IMR-90 (cell line): ENCODE measurements around the gene NEAT1. TPM values are rescaled to one million over a fixed set of nuclear protein-coding genes. Genes with fewer than 3 reads are reported as not detected.
A peak's percentile ranks its signal among the peaks of the same experiment; 100 is the strongest.

Experiments used
- ATAC-seq: fragments of 200-7000 bp; cut with Tn5 transposase; 2 replicates; pipeline ENCODE4 v1.9.1; 2020; ENCODE audit warnings: low read depth, mild to moderate bottlenecking, moderate library complexity
- BruUV-seq: library from RNA; stranded (reverse); fragments of 400-500 nt; replicated peaks from 2 replicates; lab custom pipeline; 2021; lab: Mats Ljungman, UMichigan
- CTCF ChIA-PET: fragments of 300-600 bp; formaldehyde crosslinking; extraction: SDS; loops from one replicate; lab custom pipeline; 2021; ENCODE audit warnings: antibody characterized with exemption; lab: Yijun Ruan, JAX
- POLR2A ChIA-PET: fragments of 300-600 bp; sonication (Branson Sonifier 250); formaldehyde crosslinking; loops from one replicate; lab custom pipeline; 2022; ENCODE audit warnings: antibody characterized with exemption; ENCODE audit not compliant: unreplicated experiment; lab: Charles Lee
- DNase-seq: peaks from one replicate; pipeline ENCODE4 v3.0.0; 2013
- H2AFZ ChIP-seq: replicated peaks from 2 replicates; pipeline ENCODE3; 2013; ENCODE audit warnings: low read length, mild to moderate bottlenecking; ENCODE audit not compliant: poor library complexity
- H2AK5ac ChIP-seq: 2 replicates; pipeline ENCODE4 v1.6.1; 2013; ENCODE audit warnings: low read depth, low read length, inconsistent platforms
- H2AK9ac ChIP-seq: replicated peaks from 2 replicates; pipeline ENCODE3; 2013; ENCODE audit warnings: mild to moderate bottlenecking, low read depth, low read length, moderate library complexity; ENCODE audit not compliant: poor library complexity
- H2BK120ac ChIP-seq: 2 replicates; pipeline ENCODE4 v1.6.1; 2013; ENCODE audit warnings: low read depth, low read length, inconsistent platforms
- H2BK15ac ChIP-seq: 3 replicates; pipeline ENCODE4 v1.6.1; 2013; ENCODE audit warnings: low read depth, low read length, inconsistent platforms
- H2BK20ac ChIP-seq: 2 replicates; pipeline ENCODE4 v1.6.1; 2013; ENCODE audit warnings: low read depth, mild to moderate bottlenecking, inconsistent platforms, low read length, moderate library complexity
- H2BK5ac ChIP-seq: 2 replicates; pipeline ENCODE4 v1.6.1; 2013; ENCODE audit warnings: mild to moderate bottlenecking, low read depth, low read length, inconsistent platforms; ENCODE audit not compliant: poor library complexity, severe bottlenecking
- H3K14ac ChIP-seq: replicated peaks from 2 replicates; pipeline ENCODE4 v1.6.1; 2013; ENCODE audit warnings: low read depth, low read length, inconsistent platforms
- H3K18ac ChIP-seq: 2 replicates; pipeline ENCODE4 v1.6.1; 2013; ENCODE audit warnings: low read depth, low read length, control low read depth
- H3K23ac ChIP-seq: 2 replicates; pipeline ENCODE4 v1.6.1; 2013; ENCODE audit warnings: low read depth, low read length, inconsistent platforms
- H3K27ac ChIP-seq: 2 replicates; pipeline ENCODE4 v1.5.1; 2013; ENCODE audit warnings: mild to moderate bottlenecking, control low read depth, low read length; ENCODE audit not compliant: insufficient read depth
- H3K27me3 ChIP-seq: 2 replicates; pipeline ENCODE4 v1.6.1; 2013; ENCODE audit warnings: low read length; ENCODE audit not compliant: control insufficient read depth, insufficient read depth
- H3K36me3 ChIP-seq: 2 replicates; pipeline ENCODE4 v1.6.1; 2013; ENCODE audit warnings: low read length, mixed read lengths; ENCODE audit not compliant: control insufficient read depth, insufficient read depth
- H3K4ac ChIP-seq: 2 replicates; pipeline ENCODE4 v1.6.1; 2013; ENCODE audit warnings: low read depth, low read length, inconsistent platforms
- H3K4me1 ChIP-seq: 2 replicates; pipeline ENCODE4 v1.6.1; 2013; ENCODE audit warnings: low read length, mixed read lengths; ENCODE audit not compliant: control insufficient read depth, insufficient read depth
- H3K4me2 ChIP-seq: 2 replicates; pipeline ENCODE4 v1.6.1; 2013; ENCODE audit warnings: low read depth, mild to moderate bottlenecking, control low read depth, low read length, moderate library complexity
- H3K4me3 ChIP-seq: 2 replicates; pipeline ENCODE4 v1.5.1; 2013; ENCODE audit warnings: low read depth, mild to moderate bottlenecking, control low read depth, low read length, moderate library complexity; ENCODE audit not compliant: insufficient read depth
- H3K56ac ChIP-seq: 2 replicates; pipeline ENCODE4 v1.6.1; 2013; ENCODE audit warnings: low read length, inconsistent platforms; ENCODE audit not compliant: insufficient read depth; ENCODE audit errors: extremely low read depth
- H3K79me1 ChIP-seq, 2 experiments: 2 replicates each; pipeline ENCODE4 v1.6.1; 2013; ENCODE audit warnings: low read length in 2 of 2, inconsistent platforms in 1 of 2, low read depth in 1 of 2
- H3K9ac ChIP-seq: 2 replicates; pipeline ENCODE4 v1.6.1; 2013; ENCODE audit warnings: low read depth, low read length, control low read depth
- H3K9me1 ChIP-seq: 2 replicates; pipeline ENCODE4 v1.6.1; 2013; ENCODE audit warnings: low read length, inconsistent platforms; ENCODE audit not compliant: insufficient read depth
- H3K9me3 ChIP-seq: 2 replicates; pipeline ENCODE4 v1.6.1; 2013; ENCODE audit warnings: low read length; ENCODE audit not compliant: control insufficient read depth, insufficient read depth
- H4K20me1 ChIP-seq: 2 replicates; pipeline ENCODE4 v1.6.1; 2013; ENCODE audit warnings: low read length, inconsistent platforms; ENCODE audit not compliant: insufficient read depth
- H4K5ac ChIP-seq: 2 replicates; pipeline ENCODE4 v1.6.1; 2013; ENCODE audit warnings: mild to moderate bottlenecking, low read depth, low read length, control low read depth
- H4K8ac ChIP-seq, 2 experiments: 2 replicates each; pipeline ENCODE4 v1.6.1; 2013; ENCODE audit warnings: low read depth in 2 of 2, low read length in 2 of 2, control low read depth in 1 of 2, inconsistent platforms in 1 of 2
- H4K91ac ChIP-seq: 2 replicates; pipeline ENCODE4 v1.6.1; 2013; ENCODE audit warnings: low read depth, low read length, inconsistent platforms; ENCODE audit not compliant: insufficient read depth
- CEBPB ChIP-seq: IDR thresholded peaks from 2 replicates; pipeline ENCODE4 v1.6.1; 2012; ENCODE audit warnings: low read depth, low read length, improper control_type of control experiment
- CTCF ChIP-seq: conservative IDR thresholded peaks from 2 replicates; pipeline ENCODE4 v1.5.1; 2012; ENCODE audit warnings: mild to moderate bottlenecking, low read depth, low read length, improper control_type of control experiment
- ELK1 ChIP-seq: fragments of 150-350 bp; IDR thresholded peaks from 2 replicates; pipeline ENCODE4 v1.6.1; 2016; ENCODE audit warnings: low read depth, mild to moderate bottlenecking, low read length, moderate library complexity, borderline replicate concordance
- FOS ChIP-seq: fragments of 150-350 bp; IDR thresholded peaks from 2 replicates; pipeline ENCODE4 v1.6.1; 2016; ENCODE audit warnings: low read depth, low read length
- MAFK ChIP-seq: IDR thresholded peaks from 2 replicates; pipeline ENCODE4 v1.6.1; 2012; ENCODE audit warnings: low read depth, low read length, improper control_type of control experiment
- MAZ ChIP-seq: IDR thresholded peaks from 2 replicates; pipeline ENCODE4 v1.6.1; 2012; ENCODE audit warnings: low read depth, mild to moderate bottlenecking, low read length, improper control_type of control experiment, moderate library complexity, borderline replicate concordance
- MXI1 ChIP-seq: IDR thresholded peaks from 2 replicates; pipeline ENCODE4 v1.6.1; 2012; ENCODE audit warnings: low read depth, mild to moderate bottlenecking, low read length, moderate library complexity, borderline replicate concordance
- NFE2L2 ChIP-seq: fragments of 150-350 bp; IDR thresholded peaks from 2 replicates; pipeline ENCODE4 v1.6.1; 2016; ENCODE audit warnings: low read depth, mild to moderate bottlenecking, low read length
- POLR2A ChIP-seq: IDR thresholded peaks from 2 replicates; pipeline ENCODE4 v1.6.1; 2012; ENCODE audit warnings: mild to moderate bottlenecking, low read depth, low read length
- RAD21 ChIP-seq: IDR thresholded peaks from 2 replicates; pipeline ENCODE4 v1.6.1; 2012; ENCODE audit warnings: low read length, improper control_type of control experiment
- RCOR1 ChIP-seq: IDR thresholded peaks from 2 replicates; pipeline ENCODE4 v1.6.1; 2012; ENCODE audit warnings: mild to moderate bottlenecking, low read length, improper control_type of control experiment; ENCODE audit not compliant: insufficient replicate concordance
- RFX5 ChIP-seq: IDR thresholded peaks from 2 replicates; pipeline ENCODE4 v1.8.0; 2012; ENCODE audit warnings: low read depth, mild to moderate bottlenecking, low read length, moderate library complexity
- SMC3 ChIP-seq: fragments of 150-350 bp; IDR thresholded peaks from 2 replicates; pipeline ENCODE4 v1.6.1; 2016; ENCODE audit warnings: low read depth, mild to moderate bottlenecking, antibody characterized with exemption, low read length, moderate library complexity
- USF2 ChIP-seq: fragments of 150-350 bp; IDR thresholded peaks from 2 replicates; pipeline ENCODE4 v1.6.1; 2017; ENCODE audit warnings: mild to moderate bottlenecking, antibody characterized with exemption, low read length, low read depth
- WGBS, 2 experiments: methylation state at CpG; one replicate each; pipeline versions ENCODE4 v1.1.5 to v1.1.7; 2013; ENCODE audit warnings: missing lambda C conversion rate in 2 of 2; ENCODE audit not compliant: insufficient read length in 1 of 2; ENCODE audit errors: extremely low coverage in 2 of 2; 5-methylcytosine and 5-hydroxymethylcytosine counted together
- dilution Hi-C: fragments of 300-500 bp; cut with HindIII; formaldehyde crosslinking; loops from one replicate; pipeline ENCODE4 v1.14.3; 2018; ENCODE audit warnings: low sequenced_read_pairs; ENCODE audit not compliant: unreplicated experiment
- in situ Hi-C: fragments of 300-500 bp; cut with MboI; formaldehyde crosslinking; loops from 3 replicates; pipeline ENCODE4 v1.14.3; 2019; ENCODE audit warnings: low sequenced_read_pairs, inconsistent platforms, mixed read lengths
- intact Hi-C: fragments of 100-400 bp; cut with micrococcal nuclease; formaldehyde crosslinking; loops from 2 replicates; pipeline ENCODE4 v1.10.0; 2022
- polyA plus RNA-seq, 3 experiments: library from polyadenylated mRNA; depleted of rRNA; stranded (reverse); fragments of >200 nt; gene quantifications; 2 replicates each; pipeline ENCODE4 v1.2.3, GENCODE V29; 2012; ENCODE audit warnings: low replicate concordance in 1 of 3
- total RNA-seq: library from RNA; depleted of rRNA; stranded (reverse); fragments of >200 nt; gene quantifications from 2 replicates; pipeline ENCODE4 v1.2.3, GENCODE V29; 2012

NEAT1 gene
- total and polyA plus RNA-seq, 2 of the 4 experiments (the other 2 are of a cell fraction), result 30.1 to 114 TPM

GRCh38 chr11:65414776-65415498, 7.7 kb upstream of the NEAT1 start:
- ChIA-PET POLR2A (interaction anchor here (0.5 to 6.8 kb wide), 3 partner anchors 84 to 93 kb away, joined by 3 to 142 read pairs (median 4); partner anchors contain the start of gene MALAT1), CTCF (interaction anchor here (0.5 to 1.9 kb wide), 6 partner anchors 10 to 150 kb away, joined by 3 to 8 read pairs (median 6); partner anchors contain the start of gene FRMD8)
- in situ Hi-C loops, result loop anchor here (5.0 kb wide), 1 partner anchor 97 kb away; no protein-coding TSS in a partner anchor
- H2BK20ac ChIP-seq, result no peak overlapping the region
- H3K9me3 ChIP-seq, result no peaks in the 10 kb centered on the region
- H2AK9ac ChIP-seq, result no peak overlapping the region
- 70% methylated on average over 10 of the region's 11 CpGs; no CpG with 5 or more reads in 1 of the 2 experiments for WGBS, 2 experiments
- H3K79me1 ChIP-seq, result peaks cover 7 to 58% of the 10 kb centered on the region in 2 experiments; a peak in 3 of 4 replicates
- H3K27me3 ChIP-seq, result no peaks in the 10 kb centered on the region
- peaks cover 6% of the 10 kb centered on the region for H4K20me1 ChIP-seq
- H3K4me2 ChIP-seq, result no peak overlapping the region
- H3K4me1 ChIP-seq, result peaks cover 33% of the 10 kb centered on the region
- no peak overlapping the region; the same call in 1 of the 2 replicates for H4K91ac ChIP-seq
- H2BK5ac ChIP-seq, result no peak overlapping the region
- no TSS peak for BruUV-seq
- no peak overlapping the region for H3K27ac ChIP-seq
- H2AFZ ChIP-seq, result no peak overlapping the region
- H3K9me1 ChIP-seq, result no peaks in the 10 kb centered on the region
- H2BK15ac ChIP-seq, result no peak overlapping the region
- intact Hi-C loops, result no loop called here
- peaks cover 16% of the 10 kb centered on the region for H3K36me3 ChIP-seq
- H2BK120ac ChIP-seq, result no peak overlapping the region
- no peak overlapping the region for H3K56ac ChIP-seq
- H3K9ac ChIP-seq, result no peak overlapping the region
- dilution Hi-C loops, result no loop called here
- H3K4ac ChIP-seq, result no peak overlapping the region
- DNase-seq, result peak; percentile 39
- H2AK5ac ChIP-seq, result no peak overlapping the region
- no peak overlapping the region for H3K18ac ChIP-seq
- H3K4me3 ChIP-seq, result no peak overlapping the region
- H4K5ac ChIP-seq, result no peak overlapping the region
- no peak overlapping the region for H3K14ac ChIP-seq
- H3K23ac ChIP-seq, result no peak overlapping the region
- H4K8ac ChIP-seq, result no peak overlapping the region
- ATAC-seq, result no peak
- TF ChIP-seq CTCF, result no peak
- TF ChIP-seq MAZ, result no peak
- TF ChIP-seq RCOR1, result no peak
- TF ChIP-seq ELK1, result no peak
- no peak for TF ChIP-seq MAFK
- no peak for TF ChIP-seq RAD21
- no peak for TF ChIP-seq USF2
- no peak for TF ChIP-seq RFX5
- no peak for TF ChIP-seq SMC3
- no peak for TF ChIP-seq MXI1
- no peak for TF ChIP-seq NFE2L2
- TF ChIP-seq POLR2A, result no peak; the same call in 1 of the 2 replicates
- no peak for TF ChIP-seq FOS
- TF ChIP-seq CEBPB, result no peak
